HG03060 (cell line): ENCODE data around the gene HOXA9.

Experiments used
- ATAC-seq: cut with Tn5 transposase; IDR thresholded peaks from one replicate; pipeline ENCODE4 v1.9.1; 2021; ENCODE audit warnings: low read depth, moderate number of reproducible peaks; ENCODE audit not compliant: unreplicated experiment

Gene HOXA9

GRCh38 chr7:27156508-27156898 is 8.8 kb downstream of the HOXA9 start, which contains the start of gene HOXA7:
Gene HOXA7, minus strand, starts transcription at chr7:27156675. Its CDS starts 130 bp downstream, at chr7:27156545.
- no peak for ATAC-seq

- no peak for ATAC-seq
Observed at GRCh38 chr7:27155816-27156507, 9.4 kb downstream of the HOXA9 start.

- ATAC-seq = no peak
Observed at GRCh38 chr7:27154901-27155815, 10.2 kb downstream of the HOXA9 start.

- no peak for ATAC-seq
Observed at GRCh38 chr7:27154369-27154768, 11.0 kb downstream of the HOXA9 start.

- ATAC-seq = no peak
Observed at GRCh38 chr7:27153526-27153925, 11.8 kb downstream of the HOXA9 start.

GRCh38 chr7:27152816-27153442 is 12.4 kb downstream of the HOXA9 start:
- ATAC-seq = no peak

- no peak for ATAC-seq
Observed at GRCh38 chr7:27151931-27152815, 13.2 kb downstream of the HOXA9 start, which contains the start of gene HOXA3. Gene HOXA3, minus strand, starts transcription at chr7:27152583. Its CDS starts 41,943 bp downstream, at chr7:27110640.

GRCh38 chr7:27151341-27151930 is 13.9 kb downstream of the HOXA9 start:
- ATAC-seq = no peak

GRCh38 chr7:27150568-27151340 is 14.6 kb downstream of the HOXA9 start:
- ATAC-seq = no peak

GRCh38 chr7:27149842-27150567 is 15.3 kb downstream of the HOXA9 start:
- no peak for ATAC-seq

- ATAC-seq = no peak
Observed at GRCh38 chr7:27148756-27149641, 16.3 kb downstream of the HOXA9 start.

- ATAC-seq = no peak
Observed at GRCh38 chr7:27148031-27148755, 17.1 kb downstream of the HOXA9 start.

- ATAC-seq = no peak
Observed at GRCh38 chr7:27147199-27148030, 17.9 kb downstream of the HOXA9 start, which contains the start of gene HOXA6. Gene HOXA6, minus strand, starts transcription at chr7:27147774. Its CDS starts 25 bp downstream, at chr7:27147749.

- no peak for ATAC-seq
Observed at GRCh38 chr7:27146491-27147198, 18.7 kb downstream of the HOXA9 start.

GRCh38 chr7:27145914-27146412 is 19.4 kb downstream of the HOXA9 start:
- ATAC-seq = no peak
